HG03558 (cell line): ENCODE measurements around the gene MLN.

Experiments used
- ATAC-seq: cut with Tn5 transposase; IDR thresholded peaks from one replicate; pipeline ENCODE4 v1.9.1; 2021; ENCODE audit warnings: moderate number of reproducible peaks; ENCODE audit not compliant: unreplicated experiment; ENCODE audit errors: extremely low read depth

MLN gene

DNA sequence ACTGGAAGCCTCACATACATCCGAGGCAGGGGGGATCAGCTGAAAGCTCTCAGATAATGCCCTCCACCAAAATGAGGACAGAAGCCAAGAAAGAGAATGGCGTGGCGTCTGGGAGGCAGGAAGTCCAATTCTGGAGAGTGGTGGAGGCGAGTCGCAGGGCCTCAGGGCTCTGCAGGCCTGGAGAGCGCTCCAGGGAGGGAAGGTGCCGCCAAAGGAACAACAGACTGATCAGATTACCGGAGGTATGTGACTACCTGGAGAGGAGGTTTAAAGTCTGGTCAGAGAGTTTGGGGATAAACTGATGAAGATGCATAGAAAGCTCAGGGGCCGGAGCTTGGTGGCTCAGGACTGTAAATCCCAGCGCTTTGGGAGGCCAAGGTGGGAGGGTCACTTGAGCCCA lies 45.9 kb downstream of the MLN start:
- ATAC-seq: no peak

DNA sequence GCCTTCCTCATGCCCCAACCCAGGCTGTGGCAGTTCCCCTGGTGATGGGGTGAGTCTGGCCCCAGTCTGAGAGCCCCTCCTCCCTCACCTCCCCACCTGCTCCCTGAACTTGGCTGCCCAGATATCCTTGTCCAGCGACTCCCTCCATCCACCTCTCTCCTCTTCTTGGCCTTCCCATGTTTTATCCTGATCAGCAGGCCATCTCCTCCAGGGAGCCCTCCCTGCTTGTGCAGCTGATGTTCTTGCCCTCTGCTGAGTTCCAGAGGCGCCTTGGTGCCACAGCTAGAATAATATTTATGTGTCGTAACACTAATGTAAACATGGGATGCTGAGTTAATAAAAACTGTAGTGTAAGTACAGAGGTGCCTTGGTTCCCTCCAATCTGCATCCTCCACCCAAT lies 46.7 kb downstream of the MLN start:
- no peak for ATAC-seq

DNA sequence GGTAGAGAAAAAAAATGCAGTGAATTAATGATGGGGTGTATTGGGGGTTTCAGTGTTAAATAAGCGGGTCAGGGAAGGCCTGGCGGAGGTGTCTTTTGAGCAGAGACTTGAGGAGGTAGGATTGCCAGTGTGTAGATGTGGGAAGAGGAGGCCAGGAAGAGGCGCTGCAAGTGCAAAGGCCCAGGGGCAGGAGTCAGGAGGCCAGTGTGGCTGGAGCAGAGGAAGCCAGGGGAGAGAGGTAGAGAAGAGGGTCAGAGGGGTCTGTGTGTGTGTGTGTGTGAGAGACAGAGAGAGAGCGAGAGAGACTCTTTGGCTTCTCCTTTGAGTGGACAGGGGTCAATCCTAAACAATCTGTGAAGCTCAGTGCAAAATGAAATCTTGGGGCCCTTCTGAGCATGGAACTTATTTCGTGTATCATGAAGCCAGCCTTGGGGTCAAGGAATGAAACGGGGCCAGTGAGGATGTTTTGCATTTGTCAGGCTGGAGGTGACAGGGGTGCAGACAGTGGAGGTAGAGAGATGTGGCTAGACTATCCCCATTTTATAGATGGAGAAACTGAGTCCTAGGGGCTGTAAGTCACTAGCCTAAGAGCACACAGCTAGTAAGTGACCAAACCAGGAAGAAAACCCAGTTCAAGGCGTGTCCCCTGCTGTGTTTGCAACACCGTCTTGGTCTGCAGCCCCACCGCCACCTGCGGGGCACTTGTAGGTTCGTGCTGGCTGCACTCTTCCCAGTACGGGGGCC lies 47.4 kb downstream of the MLN start:
- no peak for ATAC-seq

DNA sequence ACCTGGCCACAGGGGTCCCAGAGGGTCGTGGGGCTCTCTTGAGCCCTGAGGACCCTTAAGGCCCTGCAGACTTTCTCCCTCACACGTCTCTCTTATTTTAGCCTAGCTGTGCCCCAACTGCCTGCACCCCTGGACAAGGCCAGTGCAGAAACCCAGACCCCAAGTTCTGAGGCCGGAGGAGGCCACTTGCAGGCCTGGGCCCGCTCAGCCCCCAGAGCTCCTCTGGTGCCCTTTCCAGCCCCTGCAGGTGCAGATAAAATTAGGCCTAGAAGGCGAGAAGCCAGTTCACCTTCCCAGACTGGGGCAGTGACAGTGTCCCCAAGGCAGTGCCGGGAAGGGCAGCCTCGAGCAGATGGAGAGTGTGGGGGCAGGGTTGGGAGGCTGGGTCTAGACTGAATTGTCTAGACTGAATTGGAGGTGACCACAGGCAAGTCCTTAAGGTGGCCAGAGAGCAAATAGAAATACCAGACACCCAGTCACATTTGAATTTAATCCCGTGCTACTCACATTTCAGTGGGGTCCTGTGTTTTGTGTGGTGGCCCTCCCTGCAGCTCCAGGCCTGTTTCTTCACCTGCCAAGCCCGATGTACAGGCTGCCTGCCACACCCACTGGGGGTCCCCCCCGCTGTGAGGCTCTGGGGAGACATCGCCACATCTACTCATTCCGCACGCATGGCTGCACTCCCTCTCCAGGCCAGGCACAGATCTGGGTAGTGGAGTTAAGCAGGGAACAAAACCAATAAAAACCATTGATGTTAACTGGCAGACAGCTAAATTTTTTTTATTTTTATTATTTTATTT lies 48.5 kb downstream of the MLN start:
- ATAC-seq: no peak

DNA sequence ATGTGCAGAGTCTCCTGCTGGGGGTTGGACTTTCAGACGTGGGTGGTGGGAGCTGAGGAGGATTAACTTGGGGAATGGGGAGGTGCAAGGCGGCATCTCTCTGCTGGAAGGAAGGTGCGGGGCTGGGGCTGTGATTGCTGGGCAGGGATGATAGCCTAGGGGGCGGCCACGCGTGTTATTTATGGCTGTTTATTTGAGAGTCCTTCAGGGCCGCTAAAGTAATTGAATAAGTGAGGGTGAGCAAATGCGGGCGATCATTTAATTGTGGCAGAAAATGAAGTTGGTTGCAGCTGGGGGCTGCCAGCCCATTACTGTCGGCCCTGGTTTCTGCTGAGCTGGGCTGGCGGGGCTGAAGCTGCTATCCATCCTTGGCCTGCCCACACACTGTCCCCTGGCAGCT lies 49.6 kb downstream of the MLN start:
- ATAC-seq: no peak

DNA sequence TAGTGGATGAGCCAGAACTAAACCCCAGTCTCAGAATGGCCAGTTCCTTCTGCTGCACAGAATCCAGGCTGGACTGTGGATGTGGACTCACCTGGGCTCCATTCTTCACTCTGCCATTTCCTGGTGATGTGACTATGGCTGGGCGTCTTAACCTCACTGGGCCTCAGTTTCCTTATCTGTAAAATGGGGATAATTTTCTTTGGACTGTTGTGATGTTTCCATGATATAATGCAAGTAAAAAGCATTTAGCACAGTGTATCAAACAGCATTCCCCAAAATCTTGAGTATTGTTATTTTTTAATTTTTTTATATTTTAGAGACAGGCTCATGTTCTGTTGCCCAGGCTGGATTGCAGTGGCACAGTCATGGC lies 51.2 kb downstream of the MLN start:
- ATAC-seq: no peak

DNA sequence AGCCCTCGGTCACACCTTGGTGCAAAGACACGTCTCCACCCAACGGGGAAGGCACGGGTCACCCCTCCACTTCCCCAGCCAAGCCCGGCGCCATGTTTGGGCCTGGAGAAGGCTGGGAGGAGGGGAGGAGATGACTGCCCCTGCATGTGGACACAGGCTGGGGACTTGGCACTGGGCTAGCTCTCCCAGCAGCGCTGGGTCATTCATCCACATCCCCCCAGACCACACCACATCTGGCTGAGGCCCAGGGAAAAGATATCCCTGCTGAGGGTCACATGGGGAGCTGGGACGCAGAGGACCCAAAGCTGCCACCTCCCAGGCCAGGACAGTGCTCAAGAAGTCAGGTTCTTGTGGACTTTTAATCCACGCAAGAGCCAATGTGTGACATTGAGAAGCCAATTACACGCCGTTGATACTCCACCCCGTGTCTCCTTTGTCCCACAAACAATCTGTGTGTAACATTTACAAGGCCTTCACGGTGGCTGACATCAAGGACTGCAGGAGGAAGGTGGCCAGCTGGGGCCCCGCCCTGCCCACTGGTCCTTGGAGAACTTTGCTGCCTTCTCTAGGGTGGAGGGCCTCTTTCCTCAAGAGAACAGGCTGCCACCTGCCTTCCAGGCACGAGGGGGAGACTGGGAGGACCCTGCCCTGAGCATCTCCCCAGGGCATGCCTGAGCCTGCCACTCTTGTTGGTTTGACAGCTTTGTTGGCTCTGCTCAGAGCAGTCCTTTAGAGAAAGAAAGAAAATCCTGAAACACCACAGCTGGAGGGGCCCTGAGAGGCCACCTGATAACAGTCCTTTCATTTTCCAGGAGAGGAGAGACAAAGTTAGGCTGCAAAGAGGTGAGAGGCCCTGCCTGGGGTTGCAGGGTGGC lies 51.8 kb downstream of the MLN start:
- ATAC-seq: no peak

DNA sequence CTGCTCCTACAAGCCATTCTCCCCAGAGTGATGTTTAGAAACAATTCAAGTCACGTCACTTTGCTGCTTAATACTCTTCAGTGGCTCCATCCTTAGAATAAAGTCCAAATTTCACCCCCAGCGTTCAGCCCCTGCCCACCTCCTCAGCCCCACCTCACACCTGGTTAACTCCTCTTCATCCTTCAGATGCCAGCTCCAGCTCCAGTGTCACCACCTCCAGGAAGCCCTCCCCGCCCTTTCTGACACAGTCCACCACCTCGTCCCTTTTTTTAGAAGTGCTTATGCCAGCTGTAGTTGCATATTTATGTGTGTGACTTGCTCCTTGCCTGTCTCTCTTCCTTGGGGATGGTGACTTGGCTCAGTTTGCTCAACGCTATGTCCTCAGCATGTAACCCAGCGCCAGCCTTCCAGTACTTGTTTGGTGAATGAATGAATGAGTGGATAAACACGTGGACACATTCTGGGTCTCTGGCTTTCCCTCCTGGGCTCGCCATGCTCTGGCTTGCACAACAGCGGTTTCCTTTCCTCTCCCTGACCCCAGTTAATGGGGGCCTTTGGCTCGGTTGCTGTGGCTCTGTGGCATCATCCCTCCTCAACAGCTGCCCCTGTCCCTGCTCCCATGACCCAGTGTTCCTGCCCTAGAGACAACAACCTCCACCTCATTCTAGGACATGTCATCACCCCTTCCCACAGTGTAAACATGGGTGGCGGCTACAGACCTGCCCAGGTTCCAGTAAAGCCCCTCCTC lies 53.4 kb downstream of the MLN start:
- ATAC-seq: no peak

DNA sequence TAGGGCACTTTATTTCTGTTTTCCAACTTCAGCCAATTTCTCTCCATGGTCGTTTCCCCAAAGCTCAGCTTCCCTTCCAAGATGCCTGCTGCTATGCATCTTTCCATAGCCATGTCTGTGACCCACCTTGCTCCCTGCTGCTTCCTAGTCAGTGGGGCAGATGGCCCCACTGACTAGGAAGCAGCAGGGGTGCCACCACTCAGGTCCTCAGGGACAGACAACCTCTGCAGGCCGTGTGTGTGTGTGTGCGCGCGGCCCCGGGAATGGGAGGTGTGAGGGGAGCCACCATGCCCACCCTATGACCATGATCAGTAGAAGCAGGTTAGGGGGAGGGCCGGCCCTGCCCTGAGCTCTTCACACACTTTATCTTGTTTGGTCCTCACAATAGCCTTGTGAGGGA lies 54.4 kb downstream of the MLN start:
- ATAC-seq: no peak

DNA sequence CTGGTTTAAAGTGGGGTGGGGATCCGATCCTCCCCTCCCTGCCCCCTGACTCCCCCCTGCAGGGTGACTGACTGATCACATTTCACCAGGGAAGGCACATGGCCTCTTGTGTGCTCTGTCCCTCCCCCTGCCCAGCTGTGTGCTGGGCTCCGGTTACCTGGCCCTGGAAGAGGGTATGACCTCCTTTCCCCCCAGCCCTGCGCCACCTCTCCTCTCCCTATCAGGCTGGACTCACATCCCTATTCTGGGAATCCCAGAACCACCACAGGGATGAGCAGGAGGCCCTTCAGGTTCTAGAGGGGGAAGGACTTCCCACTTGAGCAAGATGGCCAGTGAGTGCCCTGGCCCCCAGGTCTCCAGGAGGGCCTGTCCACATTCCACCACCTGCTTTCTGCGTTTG lies 55.0 kb downstream of the MLN start:
- ATAC-seq: no peak

DNA sequence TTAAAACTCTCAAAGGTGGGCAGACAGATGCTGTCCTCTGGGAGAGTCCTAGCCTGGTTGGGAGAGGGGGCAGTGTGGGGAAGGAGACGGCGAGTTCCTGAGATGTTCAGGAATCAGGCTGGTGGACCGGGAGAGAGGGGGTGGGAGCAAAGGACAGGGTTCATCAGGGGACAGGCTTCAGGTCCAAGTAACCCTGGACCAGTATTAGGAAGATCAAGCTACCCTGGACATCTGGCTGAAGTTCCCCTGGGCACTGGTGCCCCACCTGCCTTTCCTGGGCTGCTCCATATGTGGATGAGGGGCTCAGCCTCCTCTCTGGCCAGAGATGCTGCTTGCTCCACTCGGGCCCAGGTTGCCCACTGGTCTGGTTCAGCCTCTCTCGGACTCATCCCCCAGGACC lies 56.0 kb downstream of the MLN start:
- ATAC-seq: no peak

DNA sequence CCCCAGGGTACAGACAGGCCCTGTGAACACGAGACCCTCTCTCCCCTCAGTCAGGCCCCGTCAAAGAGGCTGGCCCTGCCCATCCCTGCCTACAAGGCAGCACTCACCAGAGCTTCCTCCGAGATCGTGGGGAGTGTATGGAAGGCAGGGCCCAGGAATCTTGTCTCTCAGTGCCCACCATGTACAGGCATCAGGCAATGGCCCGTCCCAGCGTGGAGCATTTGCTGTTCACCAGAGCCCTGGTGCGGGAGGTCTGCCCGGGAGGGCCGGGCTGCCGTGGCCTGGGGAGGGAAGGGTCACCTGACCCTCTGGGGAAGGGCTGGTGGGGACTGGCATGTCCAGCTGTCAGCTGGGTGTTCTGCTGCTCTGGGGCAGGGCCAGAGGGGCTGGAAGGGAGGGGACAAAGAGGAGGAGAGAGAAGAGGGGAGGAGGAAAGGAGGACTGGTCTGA lies 57.1 kb downstream of the MLN start, which contains the start of gene IP6K3:
Gene IP6K3 (minus strand): TSS at position 255 of the 450 bp plus-strand sequence. CDS start 11,429 bp downstream, outside the sequence.
- no peak for ATAC-seq

DNA sequence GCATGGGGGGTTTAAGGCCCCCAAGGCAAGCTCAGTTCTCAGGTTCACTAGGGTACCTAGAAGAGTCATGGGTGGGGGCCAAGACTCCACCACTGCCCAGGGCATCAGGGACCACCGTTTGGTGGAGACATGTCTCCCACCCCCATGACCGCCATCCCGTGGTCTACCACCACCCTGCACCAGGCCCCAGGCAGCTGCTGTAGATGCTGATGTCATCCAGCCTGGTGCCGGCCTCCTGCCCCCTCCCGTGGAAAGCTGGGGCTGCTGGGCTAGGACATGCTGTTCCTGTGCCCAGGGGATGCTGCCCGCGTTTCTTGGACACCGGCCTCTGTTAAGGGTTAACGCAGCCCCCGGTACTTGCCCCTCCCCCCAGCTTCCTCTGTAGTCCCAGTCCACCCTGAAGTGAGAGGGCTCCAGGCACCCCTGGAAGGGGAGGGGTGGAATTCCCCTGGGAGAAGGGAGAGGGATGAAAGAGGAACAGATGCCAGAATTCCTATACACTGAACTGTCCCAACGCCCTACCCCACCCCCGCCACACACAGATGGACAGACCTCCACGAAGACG lies 57.7 kb downstream of the MLN start:
- no peak for ATAC-seq

DNA sequence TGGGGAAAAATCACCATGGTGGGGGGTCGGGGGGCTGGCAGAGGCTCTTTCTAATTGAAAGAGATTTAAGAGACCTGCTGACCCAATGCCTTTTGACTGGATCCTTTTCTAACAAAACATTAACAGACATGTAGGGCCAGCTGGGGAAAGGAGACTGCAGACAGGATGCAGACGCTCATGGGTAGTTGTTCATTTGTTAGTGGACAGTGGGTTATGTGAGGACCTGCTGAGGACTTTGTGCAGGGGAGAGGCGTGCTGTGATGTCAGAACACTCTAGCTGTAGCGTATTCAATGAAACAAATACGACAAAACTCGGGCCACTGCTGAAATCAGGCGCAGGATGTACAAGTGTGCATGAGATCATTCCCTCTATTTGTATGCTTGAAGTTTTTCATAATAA lies 58.3 kb downstream of the MLN start:
- ATAC-seq: no peak

DNA sequence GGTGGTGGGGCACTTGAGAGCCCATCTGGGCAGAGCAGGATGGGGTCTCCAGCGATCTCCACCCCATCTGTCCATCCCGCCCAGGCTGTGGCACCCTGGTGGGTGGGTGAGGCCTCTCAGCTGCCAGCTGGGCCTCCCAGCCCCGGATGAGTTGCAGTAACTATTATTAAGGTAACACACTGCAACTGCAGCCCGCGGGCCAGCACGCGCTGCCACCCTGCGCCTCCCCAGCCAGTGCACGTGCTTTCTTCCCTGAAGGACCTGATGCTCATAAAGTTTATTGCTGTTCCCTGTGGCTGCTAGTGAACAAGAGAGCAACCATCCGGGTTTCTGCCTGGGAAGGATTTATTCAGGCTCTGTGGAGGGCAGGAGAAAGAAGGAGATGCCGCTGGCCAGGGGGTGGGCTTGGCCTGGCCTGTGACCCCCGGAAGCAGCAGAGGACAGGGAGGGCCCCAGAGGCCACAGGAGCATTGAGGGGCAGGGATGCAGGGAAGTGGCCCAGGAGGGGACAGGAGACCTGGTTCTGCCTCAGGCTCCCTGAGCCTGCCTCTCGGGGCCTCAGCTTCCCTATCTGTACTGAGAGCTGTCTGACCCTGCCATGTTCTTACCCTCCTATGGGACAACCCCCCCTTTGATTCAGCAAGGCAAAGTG lies 58.8 kb downstream of the MLN start:
- no peak for ATAC-seq
